Measurements from ENCODE around the gene ADGRB3.

DNA sequence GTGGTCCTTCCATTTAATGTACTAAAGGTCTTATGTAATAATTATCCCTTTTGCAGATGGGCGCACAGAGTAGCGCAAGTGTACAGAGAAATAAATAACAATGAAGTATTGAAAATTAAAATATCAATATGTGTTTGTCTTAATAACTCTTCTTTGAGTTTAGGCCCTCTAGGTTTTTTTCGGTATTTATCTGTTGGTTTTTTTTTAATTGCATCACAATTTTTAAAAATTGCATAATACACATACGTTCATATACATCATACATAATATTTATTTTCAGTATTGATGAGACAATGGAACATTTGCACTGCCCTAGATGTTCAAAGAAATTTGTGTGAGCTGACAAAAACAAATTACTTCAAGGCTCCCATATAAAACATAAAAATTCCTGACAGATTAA lies 15.1 kb downstream of the ADGRB3 start:
- TF ChIP-seq, protein P1, sequence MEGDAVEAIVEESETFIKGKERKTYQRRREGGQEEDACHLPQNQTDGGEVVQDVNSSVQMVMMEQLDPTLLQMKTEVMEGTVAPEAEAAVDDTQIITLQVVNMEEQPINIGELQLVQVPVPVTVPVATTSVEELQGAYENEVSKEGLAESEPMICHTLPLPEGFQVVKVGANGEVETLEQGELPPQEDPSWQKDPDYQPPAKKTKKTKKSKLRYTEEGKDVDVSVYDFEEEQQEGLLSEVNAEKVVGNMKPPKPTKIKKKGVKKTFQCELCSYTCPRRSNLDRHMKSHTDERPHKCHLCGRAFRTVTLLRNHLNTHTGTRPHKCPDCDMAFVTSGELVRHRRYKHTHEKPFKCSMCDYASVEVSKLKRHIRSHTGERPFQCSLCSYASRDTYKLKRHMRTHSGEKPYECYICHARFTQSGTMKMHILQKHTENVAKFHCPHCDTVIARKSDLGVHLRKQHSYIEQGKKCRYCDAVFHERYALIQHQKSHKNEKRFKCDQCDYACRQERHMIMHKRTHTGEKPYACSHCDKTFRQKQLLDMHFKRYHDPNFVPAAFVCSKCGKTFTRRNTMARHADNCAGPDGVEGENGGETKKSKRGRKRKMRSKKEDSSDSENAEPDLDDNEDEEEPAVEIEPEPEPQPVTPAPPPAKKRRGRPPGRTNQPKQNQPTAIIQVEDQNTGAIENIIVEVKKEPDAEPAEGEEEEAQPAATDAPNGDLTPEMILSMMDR (IDR thresholded peaks at IDR 0.05) = no peak
- TF ChIP-seq POLR2A (IDR thresholded peaks at IDR 0.05) = no peak

Measured in lower leg skin (tissue), 3 donors.